Activated CD4-positive, alpha-beta T cell treated with anti-CD3 and anti-CD28 coated beads for 1 hour (primary cell): ENCODE data around the gene PPY.
"Not testable (repeated sequence)": the region's sequence is repeated elsewhere in the genome, so short reads cannot be mapped to it uniquely, and the experiment has no call there.

Experiments
- DNase-seq: peaks from one replicate; pipeline ENCODE4 v3.0.0-alpha.2; 2020

Gene PPY, protein sequence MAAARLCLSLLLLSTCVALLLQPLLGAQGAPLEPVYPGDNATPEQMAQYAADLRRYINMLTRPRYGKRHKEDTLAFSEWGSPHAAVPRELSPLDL

DNA sequence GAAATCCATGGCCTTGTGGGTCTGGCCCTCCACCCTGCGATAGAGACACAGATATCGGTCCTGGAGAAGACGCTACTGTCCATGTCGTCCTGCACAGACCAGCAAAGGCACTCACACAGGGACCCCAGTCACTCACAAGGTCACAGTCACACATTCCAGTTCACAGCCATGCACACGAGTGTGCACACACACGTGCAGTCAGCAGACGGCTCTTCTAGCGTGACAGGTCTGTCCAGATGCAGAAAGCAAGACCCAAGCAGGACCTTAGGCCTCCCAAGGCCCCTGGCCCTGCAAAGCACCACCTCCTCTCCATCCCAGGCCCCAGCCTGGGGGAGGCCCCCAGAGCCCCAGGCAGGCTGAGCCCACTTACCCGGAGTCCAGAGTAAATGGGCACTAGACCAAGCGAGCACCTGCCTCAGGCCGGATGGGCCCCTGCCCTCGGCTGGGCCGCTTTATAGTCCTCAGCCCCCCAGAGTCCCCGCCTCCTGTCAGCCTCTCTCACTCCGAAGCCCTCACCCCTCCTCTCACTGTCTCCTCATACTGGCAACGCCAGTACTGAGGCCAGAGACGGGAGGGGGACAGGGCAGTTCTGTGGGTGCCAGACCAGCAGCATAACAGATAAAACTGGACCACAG is at the start of gene PPY:
Gene PPY (minus strand): TSS at position 426 of the 635 bp plus-strand sequence. CDS start 822 bp downstream, outside the sequence.
- DNase-seq: no peak

DNA sequence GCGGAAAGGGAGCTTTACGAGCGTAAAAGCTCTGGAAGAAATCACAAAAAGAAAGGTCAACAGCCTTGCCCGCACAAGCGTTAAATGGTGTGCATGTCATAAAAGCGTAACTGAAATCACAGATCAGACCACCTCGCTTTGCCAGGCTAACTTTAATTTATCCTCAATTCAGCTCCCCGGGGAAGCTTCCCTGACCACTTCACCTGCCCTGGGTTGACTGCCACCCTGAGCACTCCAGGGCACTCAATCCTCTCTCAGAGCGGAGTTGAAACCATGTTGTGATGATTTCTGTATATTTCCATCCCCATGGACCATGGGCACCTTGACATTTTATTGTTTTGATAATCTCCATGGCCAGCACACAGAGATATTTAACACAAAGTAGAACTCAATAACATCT is 46.0 kb upstream of the PPY start:
- no peak for DNase-seq

DNA sequence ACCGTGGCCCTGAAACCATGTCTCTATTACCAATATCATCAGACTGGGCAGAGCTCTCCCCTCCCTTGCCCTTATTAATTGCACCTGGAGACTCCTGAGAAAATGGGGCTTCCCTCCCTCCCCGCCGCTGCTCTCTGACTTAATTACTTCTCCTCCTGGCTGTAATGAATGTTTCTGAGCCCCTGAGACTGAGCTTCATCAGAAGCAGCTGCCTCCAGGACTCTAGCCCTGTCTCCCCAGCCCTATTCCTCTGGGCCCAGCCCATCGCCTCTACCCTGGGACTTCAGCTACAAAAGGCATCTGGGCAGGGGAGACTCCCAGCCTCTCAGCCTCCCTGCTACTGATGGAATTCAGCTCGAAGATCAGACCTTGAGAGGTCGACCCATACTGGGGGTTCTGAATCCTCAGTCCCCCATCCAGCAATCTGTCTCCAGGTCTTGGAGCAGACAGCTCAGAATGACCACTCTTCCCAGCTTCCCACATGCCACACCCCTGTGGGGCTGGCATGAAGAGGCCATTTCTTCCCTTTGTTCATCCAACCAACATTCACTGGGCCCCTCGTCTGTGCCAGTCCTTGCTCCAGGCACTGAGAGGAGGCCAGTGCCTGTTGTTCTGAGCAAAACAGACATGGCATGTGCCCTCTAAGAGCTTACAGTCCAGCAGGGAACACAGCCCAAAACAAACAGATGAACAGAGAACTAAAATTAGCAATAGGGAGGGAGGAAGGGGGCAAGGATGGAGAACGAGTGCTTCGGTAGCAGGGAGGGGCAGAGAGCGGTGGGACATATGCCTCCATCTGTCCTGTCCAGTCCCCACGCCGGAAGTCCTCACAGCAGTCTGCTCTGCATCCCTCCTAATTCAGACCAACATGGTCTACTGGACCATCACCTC is 45.1 kb upstream of the PPY start:
- DNase-seq: no peak

DNA sequence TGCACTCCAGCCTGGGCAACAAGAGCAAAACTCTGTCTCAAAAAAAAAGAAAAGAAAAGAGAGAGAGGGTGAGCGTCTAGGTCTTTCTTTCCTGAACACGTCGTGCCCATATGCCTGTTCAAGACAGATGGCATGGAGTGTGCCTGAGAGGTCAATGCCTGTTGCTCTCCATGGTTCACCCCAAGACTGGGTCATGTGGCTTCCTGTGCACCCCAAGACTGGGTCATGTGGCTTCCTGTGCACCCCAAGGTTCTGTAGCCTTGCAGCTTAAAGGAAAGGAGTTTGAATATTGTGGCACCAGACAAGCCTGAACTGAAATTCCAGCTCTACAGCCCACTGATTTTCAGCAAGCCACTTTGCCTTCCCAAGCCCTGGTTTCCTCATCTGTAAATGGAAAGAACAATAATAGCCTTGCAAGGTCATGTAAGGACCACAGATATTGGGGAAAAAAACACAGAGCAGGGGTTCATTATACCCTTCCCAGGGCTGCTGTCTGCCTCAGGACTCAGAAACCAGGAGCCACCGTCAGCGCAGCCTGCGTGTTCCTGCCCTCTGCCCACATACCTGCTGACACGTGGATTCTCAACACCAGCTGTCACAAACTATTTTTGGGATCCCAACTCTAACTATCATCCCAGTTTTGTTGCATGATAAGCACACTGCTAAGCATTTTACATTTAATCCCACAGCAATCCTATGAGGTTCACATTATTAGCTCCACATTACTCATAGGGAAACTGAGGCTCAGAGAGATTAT is 44.1 kb upstream of the PPY start:
- DNase-seq: no peak

DNA sequence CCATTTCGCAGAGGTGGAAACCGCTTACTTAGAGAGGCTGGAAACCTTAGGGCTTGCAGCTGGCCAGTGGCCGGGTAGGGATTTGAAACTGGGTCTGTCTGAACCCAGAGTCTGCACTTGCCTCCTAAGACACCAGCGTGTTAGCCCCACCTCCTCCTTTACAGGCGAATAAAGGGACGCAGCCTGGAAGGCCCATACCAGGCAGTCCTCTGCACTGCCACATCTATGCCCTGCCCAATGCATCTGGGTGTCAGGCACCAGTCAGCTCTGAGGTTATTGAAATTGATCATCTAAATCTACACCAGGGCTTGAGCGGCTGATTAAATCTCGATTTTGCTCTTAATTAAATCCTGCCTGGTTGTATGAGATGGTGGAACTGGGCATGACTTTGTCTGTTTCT is 42.2 kb upstream of the PPY start:
- DNase-seq: no peak

DNA sequence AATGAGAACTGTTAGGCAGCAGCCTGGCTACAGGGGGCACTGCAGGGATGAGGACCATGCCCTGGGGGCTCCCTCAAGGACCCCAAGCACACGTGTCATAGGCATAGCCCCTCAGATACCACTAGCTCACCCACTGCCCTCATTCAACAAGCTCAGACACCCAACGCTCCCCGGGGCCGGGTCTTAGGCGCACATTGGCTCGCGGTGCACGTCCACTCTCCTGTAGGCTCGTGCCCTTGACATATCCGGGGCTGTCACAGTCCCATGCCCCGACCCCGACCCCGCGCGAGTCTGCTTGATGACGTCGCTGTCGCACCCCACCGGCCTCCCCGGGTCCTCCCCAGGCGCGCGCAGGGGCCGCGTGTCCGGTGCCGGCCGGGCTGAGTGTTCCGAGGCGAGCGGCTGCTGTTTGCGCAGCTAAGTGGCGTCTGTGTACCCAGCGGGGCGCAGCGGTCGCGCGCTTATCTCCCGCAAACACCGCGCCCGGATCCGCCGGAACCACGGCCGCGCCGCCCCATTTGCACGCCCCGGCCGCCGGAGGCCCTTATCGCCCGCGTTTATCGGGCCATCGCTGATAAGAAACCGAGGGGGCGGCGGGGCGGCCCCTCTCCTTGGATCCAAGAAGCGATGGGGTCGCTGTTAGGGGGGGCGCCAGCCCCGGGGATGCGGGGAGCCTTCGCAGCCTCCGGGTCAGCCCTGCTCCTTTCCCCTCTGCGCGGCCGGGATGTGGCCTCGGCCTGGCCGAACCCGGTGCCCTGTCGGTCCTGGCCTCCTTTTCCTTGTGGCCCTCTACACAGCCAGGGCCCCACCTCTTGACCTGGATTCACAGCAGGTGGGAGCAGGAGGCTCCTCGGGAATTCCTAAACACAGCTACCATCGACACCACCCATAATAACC is 41.5 kb upstream of the PPY start:
- DNase-seq: no peak

DNA sequence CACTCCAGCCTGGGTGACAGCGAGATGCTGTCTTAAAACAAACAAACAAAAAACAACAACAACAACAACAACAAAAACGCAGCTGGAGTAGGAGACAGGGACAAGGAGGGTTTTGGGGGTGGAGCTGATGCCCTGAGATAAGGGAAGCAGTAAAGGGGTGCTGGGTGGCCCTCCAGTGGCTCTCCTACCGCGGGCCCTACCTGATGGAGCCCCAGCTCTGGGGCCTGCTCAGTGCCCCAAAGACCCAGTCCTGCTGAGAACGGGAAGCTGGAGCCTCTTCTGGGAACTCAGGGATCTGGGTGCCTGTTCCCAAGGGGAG is 40.9 kb upstream of the PPY start:
- DNase-seq: no peak

DNA sequence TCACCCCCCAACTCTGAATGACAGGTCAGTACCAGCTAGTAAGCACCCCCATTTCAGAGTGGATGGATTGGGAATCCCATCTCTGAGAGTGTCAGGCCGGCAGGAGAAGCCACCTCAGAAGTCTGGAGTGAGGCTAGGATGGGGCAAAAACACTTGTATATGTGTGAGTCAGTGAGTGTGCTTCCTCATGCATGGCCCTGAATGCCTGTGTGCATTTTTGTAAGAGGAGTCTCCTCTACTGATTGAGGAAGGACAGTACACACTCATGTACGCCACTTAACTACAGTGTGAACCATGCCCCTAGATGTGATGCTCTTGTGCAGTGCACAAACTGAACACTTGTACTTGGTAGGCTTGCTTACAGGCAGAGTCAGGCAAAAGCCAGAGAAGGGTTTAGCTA is 39.9 kb upstream of the PPY start:
- DNase-seq: no peak

DNA sequence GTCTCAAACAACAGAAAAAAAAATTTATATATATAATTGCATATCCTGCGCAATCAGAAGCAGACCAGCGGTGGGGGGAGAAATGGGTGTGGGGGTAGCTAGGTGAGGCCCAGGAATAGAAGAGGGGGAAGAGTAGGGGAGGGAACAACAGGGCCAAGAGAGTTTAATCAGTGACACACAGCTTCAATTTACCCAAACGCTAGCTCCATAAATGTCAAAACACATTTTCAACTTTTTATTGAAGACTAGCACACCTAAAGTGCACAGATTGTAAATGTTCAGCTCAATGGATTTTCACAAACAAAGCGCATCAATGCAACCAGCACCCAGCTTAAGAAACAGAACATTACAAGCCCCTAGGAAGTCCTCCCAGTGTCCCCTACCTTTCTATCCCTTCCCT is 37.4 kb upstream of the PPY start:
- no peak for DNase-seq

DNA sequence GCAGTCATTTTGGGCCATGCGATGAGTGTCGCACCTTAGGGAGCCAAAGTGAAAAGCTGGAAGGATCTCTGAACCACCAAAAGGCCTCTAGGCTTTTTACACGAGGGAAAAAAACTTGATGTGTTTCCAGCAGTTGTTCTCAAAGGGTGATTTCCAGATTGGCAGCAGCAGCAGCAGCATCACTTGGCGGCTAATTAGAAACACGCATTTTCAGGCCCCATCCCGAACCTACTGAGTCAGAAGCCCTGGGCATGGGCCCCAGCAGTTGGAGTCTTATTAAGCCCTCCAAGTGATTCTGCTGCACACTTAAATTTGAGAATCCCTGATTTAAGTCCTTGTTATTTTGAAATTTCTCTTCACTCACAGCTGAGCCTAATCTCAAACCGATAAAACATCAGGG is 36.7 kb upstream of the PPY start:
- no peak for DNase-seq

DNA sequence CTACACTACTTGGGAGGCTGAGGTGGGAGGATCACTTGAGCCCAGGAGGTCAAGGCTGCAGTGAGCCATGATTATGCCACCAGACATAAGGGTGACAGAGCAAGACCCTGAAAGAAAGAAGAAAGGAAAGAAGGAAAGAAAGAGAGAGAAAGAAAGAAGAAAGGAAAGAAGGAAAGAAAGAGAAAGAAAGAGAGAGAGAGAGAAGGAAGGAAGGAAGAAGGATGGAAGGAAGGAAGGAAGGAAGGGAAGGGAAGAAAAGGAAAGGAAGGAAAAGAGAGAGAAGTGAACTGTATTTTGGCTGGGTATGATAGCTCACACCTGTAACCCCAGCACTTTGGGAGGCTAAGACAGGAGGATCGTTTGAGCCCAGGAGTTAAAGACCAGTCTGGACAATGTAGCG is 35.8 kb upstream of the PPY start:
- DNase-seq: no peak

DNA sequence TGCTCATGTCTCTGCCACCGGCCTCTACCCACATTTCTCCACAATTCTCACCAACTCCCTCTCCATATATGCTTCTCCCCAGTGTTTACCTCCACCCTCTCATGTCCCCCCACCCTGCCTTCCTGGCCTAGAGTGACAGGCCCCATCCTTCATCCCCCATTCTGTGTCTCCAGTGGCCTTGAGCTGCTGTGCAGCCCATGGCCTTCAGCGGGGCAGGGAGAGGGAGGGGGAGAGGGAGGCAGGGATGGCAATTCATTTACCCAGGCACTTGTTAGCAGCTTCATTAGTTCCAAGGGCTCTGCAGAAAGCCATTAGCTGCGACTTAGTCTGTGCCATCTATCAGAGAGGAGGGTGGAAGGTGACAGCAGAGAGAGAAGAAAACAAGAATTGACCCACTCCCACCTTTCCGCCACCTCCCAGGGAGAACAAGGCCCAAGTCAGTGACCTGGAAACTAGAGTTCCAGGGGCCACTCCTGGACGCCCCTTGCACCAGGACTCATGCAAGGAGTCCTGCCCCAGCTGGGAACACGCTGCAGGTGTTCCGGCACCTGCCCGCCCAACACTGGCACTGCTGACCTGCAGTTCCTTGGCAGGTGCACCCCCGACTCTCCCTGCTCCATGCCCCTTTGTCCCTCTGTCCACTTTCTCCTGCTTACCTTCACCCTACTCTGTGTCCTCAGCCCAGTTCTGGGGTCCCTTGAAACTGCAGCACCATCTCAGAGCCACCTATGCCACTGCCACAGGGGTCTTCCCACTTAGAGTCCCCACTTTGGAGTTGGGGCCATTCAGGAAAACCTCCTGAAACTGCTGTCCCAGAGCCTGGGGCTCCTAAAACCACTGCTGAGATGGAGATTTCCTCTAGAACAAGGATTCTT is 34.9 kb upstream of the PPY start:
- DNase-seq: no peak

DNA sequence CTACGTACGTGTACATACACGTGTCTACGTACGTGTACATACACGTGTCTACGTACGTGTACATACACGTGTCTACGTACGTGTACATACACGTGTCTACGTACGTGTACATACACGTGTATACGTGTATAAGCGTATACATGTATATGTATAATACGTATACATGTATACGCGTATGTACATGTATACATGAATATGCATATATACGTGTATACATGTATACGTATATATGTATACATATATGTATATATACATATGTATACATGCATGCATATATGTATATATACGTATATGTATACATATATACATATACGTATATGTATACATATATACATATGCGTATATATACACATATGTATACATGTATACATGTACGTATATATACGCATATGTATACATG is 33.6 kb upstream of the PPY start:
- no peak for DNase-seq

DNA sequence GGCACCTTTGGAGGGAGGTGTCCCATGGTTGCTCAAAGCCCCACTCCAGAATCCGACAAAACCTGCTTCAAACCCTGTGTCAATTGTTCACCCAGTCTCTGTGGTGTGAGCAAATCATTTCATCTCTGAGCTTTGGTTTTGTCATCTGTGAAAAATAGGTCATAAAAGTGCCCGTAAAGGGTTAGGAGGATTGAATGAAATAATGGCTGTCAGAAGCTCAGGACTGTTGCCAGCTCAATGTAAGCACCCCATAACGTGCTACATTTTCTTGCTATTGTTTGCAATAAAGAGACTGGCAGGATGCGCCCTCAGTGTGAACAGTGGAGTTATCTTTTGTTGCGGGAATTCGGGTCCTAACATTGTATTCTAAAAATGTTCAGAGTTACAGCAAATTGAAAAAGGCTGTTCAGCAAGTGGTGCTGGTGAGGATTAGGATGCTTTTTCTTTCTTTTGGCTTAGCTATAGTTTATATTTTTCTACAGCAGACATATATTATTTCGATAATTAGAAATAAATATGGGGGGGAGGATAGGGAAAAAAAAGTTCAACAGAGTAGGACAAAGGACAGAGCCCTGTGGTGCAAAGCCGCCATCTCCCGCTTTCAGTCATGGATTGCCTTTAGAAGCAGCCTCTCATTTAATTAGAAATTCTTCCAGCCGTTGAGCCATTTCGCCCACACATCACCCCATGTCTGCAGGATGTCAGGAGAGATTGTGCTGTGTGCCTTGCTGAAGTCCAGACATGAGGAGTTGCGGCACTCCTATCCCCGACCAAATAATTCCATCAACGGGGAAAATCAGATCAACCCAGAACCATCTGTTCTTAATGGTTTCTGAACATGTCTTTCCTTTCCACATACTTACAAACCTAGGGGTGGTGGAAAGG is 32.3 kb upstream of the PPY start:
- DNase-seq: no peak

DNA sequence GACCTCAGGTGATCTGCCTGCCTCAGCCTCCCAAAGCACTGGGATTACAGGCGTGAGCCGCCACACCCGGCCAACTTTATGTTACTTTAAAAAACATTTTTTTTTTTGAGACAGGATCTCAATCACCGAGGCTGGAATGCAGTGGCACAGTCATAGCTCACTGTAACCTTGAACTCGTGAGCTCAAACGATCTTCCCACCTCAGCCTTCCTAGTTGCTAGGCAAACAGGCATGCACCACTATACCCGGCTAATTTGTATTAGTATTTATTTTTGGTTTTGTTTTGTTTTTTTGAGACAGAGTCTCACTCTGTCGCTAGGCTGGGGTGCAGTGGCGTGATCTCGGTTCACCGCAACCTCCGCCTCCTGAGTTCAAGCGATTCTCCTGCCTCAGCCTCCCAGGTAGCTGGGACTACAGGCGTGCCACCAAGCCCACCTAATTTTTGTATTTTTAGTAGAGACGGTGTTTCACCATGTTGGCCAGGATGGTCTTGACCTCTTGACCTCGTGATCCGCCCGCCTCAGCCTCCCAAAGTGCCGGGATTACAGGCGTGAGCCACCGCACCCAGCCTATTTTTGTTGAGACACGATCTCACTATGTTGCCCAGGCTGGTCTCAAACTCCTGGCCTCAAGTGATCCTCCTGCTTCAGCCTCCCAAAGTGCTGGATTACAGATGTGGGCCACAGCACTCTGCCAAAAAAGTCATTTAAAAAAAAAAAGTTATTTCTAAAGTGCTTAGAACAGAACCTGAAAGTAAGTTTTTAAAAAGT is 30.4 kb upstream of the PPY start:
- not testable (repeated sequence) for DNase-seq

DNA sequence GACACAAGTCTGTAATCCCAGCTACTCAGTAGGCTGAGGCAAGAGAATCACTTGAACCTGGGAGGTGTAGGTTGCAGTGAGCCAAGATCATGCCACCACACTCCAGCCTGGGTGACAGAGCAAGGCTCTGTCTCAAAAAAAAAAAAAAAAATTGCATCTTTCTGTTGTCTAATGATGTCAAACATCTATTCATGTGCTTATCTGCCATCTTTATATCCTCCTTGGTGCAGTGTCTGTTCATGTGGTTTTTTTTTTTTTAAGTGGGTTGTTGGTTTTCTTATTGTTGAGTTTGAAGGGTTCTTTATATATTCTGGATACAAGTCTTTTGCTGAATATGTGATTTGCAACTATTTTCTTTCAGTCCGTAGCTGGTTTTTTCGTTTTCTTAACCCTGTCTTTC is 29.2 kb upstream of the PPY start:
- DNase-seq: not testable (repeated sequence)

DNA sequence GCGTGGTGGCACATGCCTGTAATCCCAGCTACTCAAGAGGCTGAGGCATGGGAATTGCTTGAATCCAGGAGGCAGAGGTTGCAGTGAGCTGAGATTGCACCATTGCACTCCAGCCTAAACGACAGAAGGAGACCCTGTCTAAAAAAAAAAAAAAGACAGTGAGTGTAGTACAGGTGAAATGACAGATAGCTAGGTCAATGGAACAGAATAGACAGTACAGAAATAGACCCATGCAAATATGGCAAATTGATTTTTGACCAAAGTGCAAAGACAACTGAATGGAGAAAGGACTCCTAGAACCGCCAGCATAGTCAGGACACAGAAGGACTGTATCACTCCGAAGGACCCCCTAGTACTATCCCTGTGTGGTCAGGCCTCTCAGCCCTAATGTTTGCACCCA is 28.1 kb upstream of the PPY start:
- no peak for DNase-seq

DNA sequence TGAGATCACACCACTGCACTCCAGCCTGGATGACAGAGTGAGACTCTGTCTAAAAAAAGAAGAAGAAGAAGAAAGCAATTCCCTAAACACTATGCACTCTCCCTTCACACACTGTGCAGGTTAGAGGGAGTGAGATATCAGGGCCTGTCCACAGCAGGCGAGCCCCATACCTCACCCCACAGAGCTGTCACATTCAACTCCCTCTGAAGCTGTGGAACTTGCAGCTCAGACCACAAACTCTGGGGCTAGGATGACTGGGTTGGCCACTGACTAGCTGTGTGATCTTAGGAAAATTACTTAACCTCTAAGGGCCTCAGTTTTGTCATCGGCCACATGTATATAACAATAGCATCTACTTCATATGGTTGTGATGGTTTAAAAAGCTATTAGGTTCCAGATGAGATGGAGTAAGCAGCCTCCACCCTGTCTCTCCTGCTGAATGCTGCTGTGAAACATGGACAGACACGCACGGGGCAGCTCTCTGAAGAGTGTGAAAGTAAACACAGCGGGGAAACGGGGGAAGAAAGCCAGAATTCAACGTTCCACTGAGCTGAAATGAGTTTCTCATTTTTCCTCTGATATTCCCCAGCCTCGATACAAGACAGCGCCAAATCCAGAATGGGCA is 25.1 kb upstream of the PPY start:
- no peak for DNase-seq

DNA sequence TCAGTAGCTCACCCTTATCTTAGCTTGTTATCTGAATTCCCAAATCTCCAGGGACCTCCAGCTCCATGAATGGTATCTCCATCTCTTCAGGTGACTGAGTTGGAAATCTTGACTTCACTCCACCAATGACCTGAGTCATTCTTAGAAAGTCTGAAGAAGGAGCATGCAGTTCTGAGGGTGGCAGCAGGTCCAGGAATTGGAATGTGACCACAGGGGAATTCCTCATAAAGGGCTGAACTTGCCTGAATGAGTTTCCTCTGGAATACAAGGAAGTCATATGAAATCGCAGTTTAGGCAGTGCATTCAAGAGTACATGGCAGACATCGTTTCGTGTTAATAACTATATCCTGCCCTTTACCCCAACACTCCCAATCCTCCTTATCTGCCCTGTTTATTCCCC is 24.0 kb upstream of the PPY start:
- no peak for DNase-seq
